ENCODE measurements around the gene FCHSD1.
"Not testable (repeated sequence)": the region's sequence is repeated elsewhere in the genome, so short reads cannot be mapped to it uniquely, and the experiment has no call there.

The FCHSD1 gene

DNA sequence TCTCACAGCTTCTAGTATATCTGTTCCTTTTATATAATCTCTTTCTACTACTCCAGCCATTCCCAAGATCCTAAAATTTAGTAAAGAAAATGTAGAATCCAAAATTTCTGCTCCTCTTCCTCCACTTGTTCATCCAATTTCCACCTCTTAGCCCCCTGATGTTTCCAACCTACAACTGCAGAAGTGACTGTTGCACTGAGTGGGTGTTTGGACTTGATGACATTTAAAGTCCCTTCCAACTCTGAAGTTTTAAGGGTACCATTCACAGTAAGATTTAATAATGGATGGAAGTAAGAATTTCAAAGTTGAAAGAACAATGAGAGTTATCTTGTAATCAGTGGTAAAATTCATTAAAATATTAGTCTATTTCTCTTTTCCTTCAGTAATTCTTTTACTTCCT lies 37.9 kb downstream of the FCHSD1 start:
- in situ Hi-C loops (cut with HindIII; ENCODE audit: low sequenced_read_pairs): no loop called here
- no peak for DNase-seq (ENCODE audit: low read depth, low spot score)
- TF ChIP-seq CTCF (IDR thresholded peaks at IDR 0.05; ENCODE audit: low read depth, low read length): no peak
- H3K4me3 ChIP-seq (ENCODE audit: low read depth, low read length): no peak overlapping the region

- no peak for TF ChIP-seq CTCF (IDR thresholded peaks at IDR 0.05; ENCODE audit: low read depth, low read length)
- no peak overlapping the region for H3K4me3 ChIP-seq (ENCODE audit: low read depth, low read length)
- in situ Hi-C loops (cut with HindIII; ENCODE audit: low sequenced_read_pairs): no loop called here
- DNase-seq (ENCODE audit: low read depth, low spot score): no peak
Observed at GRCh38 chr5:141611289-141611688, 39.9 kb downstream of the FCHSD1 start.

DNA sequence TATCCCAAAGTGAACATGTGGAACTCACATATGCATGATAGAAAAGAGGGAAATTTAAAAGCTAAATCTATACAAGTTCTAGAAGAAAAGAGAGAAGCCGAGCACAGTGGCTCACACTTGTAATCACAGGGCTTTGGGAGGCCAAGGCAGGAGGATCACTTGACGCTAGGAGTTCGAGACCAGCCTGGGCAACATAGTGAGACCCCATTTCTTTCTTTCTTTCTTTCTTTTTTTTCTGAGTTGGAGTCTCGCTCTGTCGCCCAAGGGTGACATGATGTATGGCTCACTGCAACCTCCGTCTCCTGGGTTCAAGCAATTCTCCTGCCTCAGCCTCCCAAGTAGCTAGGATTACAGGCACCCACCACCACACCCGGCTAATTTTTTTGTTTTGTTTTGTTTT lies 41.3 kb downstream of the FCHSD1 start:
- DNase-seq (ENCODE audit: low read depth, low spot score); H3K4me3 ChIP-seq (ENCODE audit: low read depth, low read length); in situ Hi-C loops (cut with HindIII; ENCODE audit: low sequenced_read_pairs): not testable (repeated sequence)

- no peak for DNase-seq (ENCODE audit: low read depth, low spot score)
- TF ChIP-seq CTCF (IDR thresholded peaks at IDR 0.05; ENCODE audit: low read depth, low read length): no peak
- no peak overlapping the region for H3K4me3 ChIP-seq (ENCODE audit: low read depth, low read length)
- in situ Hi-C loops (cut with HindIII; ENCODE audit: low sequenced_read_pairs): no loop called here
Observed at GRCh38 chr5:141609044-141609443, 42.2 kb downstream of the FCHSD1 start.

GRCh38 chr5:141608557-141608956 lies 42.7 kb downstream of the FCHSD1 start:
- in situ Hi-C loops (cut with HindIII; ENCODE audit: low sequenced_read_pairs): no loop called here
- no peak for DNase-seq (ENCODE audit: low read depth, low spot score)
- H3K4me3 ChIP-seq (ENCODE audit: low read depth, low read length): no peak overlapping the region
- no peak for TF ChIP-seq CTCF (IDR thresholded peaks at IDR 0.05; ENCODE audit: low read depth, low read length)

GRCh38 chr5:141608046-141608445 lies 43.2 kb downstream of the FCHSD1 start:
- in situ Hi-C loops (cut with HindIII; ENCODE audit: low sequenced_read_pairs): no loop called here
- DNase-seq (ENCODE audit: low read depth, low spot score): no peak
- TF ChIP-seq CTCF (IDR thresholded peaks at IDR 0.05; ENCODE audit: low read depth, low read length): no peak
- no peak overlapping the region for H3K4me3 ChIP-seq (ENCODE audit: low read depth, low read length)

DNA sequence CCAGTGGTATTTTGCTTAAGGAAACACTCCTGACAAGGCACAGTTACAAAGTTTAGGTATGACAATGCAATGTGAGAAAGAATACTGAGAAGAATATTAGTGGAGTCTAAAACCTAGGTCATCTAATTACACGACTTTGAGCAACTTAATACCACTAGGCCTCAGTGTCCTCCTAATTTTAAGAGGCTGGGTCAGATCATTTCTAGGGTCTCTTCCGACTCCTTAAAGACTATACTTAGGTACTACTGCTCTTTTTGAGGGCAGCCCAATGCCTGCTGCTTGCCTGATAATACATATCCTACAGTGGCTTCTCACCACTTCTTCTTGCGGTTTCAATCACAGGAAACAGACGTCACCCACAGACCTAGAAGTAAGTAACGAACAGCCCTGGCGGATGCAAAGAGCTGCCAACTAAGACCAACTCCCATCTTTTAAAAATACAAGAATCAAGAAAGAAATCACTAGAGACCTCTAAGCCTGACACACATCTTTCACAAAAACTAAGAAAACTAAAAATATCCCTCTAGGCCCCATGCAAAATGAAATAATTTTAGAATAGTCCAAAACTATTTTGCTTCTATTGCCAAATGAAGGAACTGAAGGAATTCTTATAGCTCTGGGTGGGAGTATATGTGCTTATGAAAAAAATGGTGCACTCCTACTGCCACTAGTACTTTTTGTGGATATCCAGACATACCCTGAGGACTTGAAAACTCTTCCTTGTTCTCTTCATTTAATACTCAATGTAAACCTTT lies 45.5 kb downstream of the FCHSD1 start:
- TF ChIP-seq CTCF (IDR thresholded peaks at IDR 0.05; ENCODE audit: low read depth, low read length): no peak
- in situ Hi-C loops (cut with HindIII; ENCODE audit: low sequenced_read_pairs): no loop called here
- H3K4me3 ChIP-seq (ENCODE audit: low read depth, low read length): no peak overlapping the region
- DNase-seq (ENCODE audit: low read depth, low spot score): peak; percentile 38
